ENCODE measurements around the gene SH3GLB2.
A peak's percentile ranks its signal among the peaks of the same experiment; 100 is the strongest.
"Not testable (repeated sequence)": the region's sequence is repeated elsewhere in the genome, so short reads cannot be mapped to it uniquely, and the experiment has no call there.

Gene SH3GLB2

GRCh38 chr9:128986671-128987070 is 41.5 kb downstream of the SH3GLB2 start:
- no peak for TF ChIP-seq CTCF (IDR thresholded peaks at IDR 0.05; ENCODE audit: low read depth, low read length)
- no peak overlapping the region for H3K4me3 ChIP-seq (ENCODE audit: low read depth, low read length)
- in situ Hi-C loops (cut with HindIII; ENCODE audit: low sequenced_read_pairs): no loop called here
- DNase-seq (ENCODE audit: low read depth, low spot score): no peak

- no peak for DNase-seq (ENCODE audit: low read depth, low spot score)
- H3K4me3 ChIP-seq (ENCODE audit: low read depth, low read length): no peak overlapping the region
- in situ Hi-C loops (cut with HindIII; ENCODE audit: low sequenced_read_pairs): no loop called here
- TF ChIP-seq CTCF (IDR thresholded peaks at IDR 0.05; ENCODE audit: low read depth, low read length): no peak
Measured at GRCh38 chr9:128983536-128983935, 44.6 kb downstream of the SH3GLB2 start.

GRCh38 chr9:128979111-128979510 is 49.0 kb downstream of the SH3GLB2 start:
- H3K4me3 ChIP-seq (ENCODE audit: low read depth, low read length): no peak overlapping the region
- in situ Hi-C loops (cut with HindIII; ENCODE audit: low sequenced_read_pairs): no loop called here
- no peak for TF ChIP-seq CTCF (IDR thresholded peaks at IDR 0.05; ENCODE audit: low read depth, low read length)
- no peak for DNase-seq (ENCODE audit: low read depth, low spot score)

GRCh38 chr9:128972956-128973355 is 55.2 kb downstream of the SH3GLB2 start:
- peak; percentile 54 for DNase-seq (ENCODE audit: low read depth, low spot score)
- no peak for TF ChIP-seq CTCF (IDR thresholded peaks at IDR 0.05; ENCODE audit: low read depth, low read length)
- in situ Hi-C loops (cut with HindIII; ENCODE audit: low sequenced_read_pairs): no loop called here
- no peak overlapping the region for H3K4me3 ChIP-seq (ENCODE audit: low read depth, low read length)

- TF ChIP-seq CTCF (IDR thresholded peaks at IDR 0.05; ENCODE audit: low read depth, low read length): no peak
- DNase-seq (ENCODE audit: low read depth, low spot score): peak; percentile 53
Measured at GRCh38 chr9:128969491-128969890, 58.6 kb downstream of the SH3GLB2 start.

GRCh38 chr9:128961403-128961802 is 66.7 kb downstream of the SH3GLB2 start:
- DNase-seq (ENCODE audit: low read depth, low spot score); H3K4me3 ChIP-seq (ENCODE audit: low read depth, low read length); in situ Hi-C loops (cut with HindIII; ENCODE audit: low sequenced_read_pairs): not testable (repeated sequence)

More at GRCh38 chr9:128969491-128969890, 58.6 kb downstream of the SH3GLB2 start:
- H3K4me3 ChIP-seq (ENCODE audit: low read depth, low read length): no peak overlapping the region
- in situ Hi-C loops (cut with HindIII; ENCODE audit: low sequenced_read_pairs): no loop called here

Measured in astrocyte of the spinal cord (primary cell).